Right lobe of liver (tissue), 6 donors: Measurements from ENCODE around the gene RALGPS1. TPM values are rescaled to one million over a fixed set of nuclear protein-coding genes. Genes with fewer than 3 reads are reported as not detected.

Experiments
- ATAC-seq, 4 donors: fragments of 200-7000 bp; cut with Tn5 transposase; one replicate each; pipeline ENCODE4 v1.9.1; 2020; ENCODE audit warnings: mild to moderate bottlenecking in 4 of 4, moderate library complexity in 4 of 4
- DNase-seq, 3 donors: peaks; one replicate each; pipeline ENCODE4 v3.0.0-alpha.2; 2020
- H3K27ac ChIP-seq, 3 donors: fragments of 200-600 bp; one replicate each; pipeline ENCODE4 v1.8.0; 2022
- H3K27me3 ChIP-seq, 2 donors: fragments of 200-600 bp; one replicate each; pipeline ENCODE4 v1.8.0; 2022
- H3K36me3 ChIP-seq, 4 donors: fragments of 200-600 bp; sonication (generic) in 1 of 4; one replicate each; pipeline versions ENCODE4 v1.5.1 to v1.8.0; 2017 to 2022; ENCODE audit warnings: control low read depth in 1 of 4
- H3K4me1 ChIP-seq, 4 donors: fragments of 200-600 bp; sonication (generic) in 1 of 4; one replicate each; pipeline versions ENCODE4 v1.5.1 to v1.8.0; 2017 to 2022; ENCODE audit warnings: control low read depth in 1 of 4
- H3K4me3 ChIP-seq, 3 donors: fragments of 200-600 bp; one replicate each; pipeline ENCODE4 v1.8.0; 2022
- H3K9me3 ChIP-seq, 4 donors: fragments of 200-600 bp; sonication (generic) in 1 of 4; one replicate each; pipeline versions ENCODE4 v1.5.1 to v1.8.0; 2017 to 2022; ENCODE audit warnings: control low read depth in 1 of 4
- CTCF ChIP-seq, 4 donors: fragments of 200-600 bp in 3 of 4; fragments of 450-650 bp in 1 of 4; IDR thresholded peaks; one replicate each; pipeline versions ENCODE4 v1.5.1 to v1.8.0; 2016 to 2022; ENCODE audit warnings: antibody characterized with exemption in 4 of 4, mild to moderate bottlenecking in 2 of 4
- POLR2A ChIP-seq: fragments of 450-650 bp; IDR thresholded peaks from one replicate; pipeline ENCODE4 v1.6.1; 2017; ENCODE audit warnings: antibody characterized with exemption, mild to moderate bottlenecking
- WGBS: methylation state at CpG from one replicate; pipeline ENCODE4 v1.1.6; 2018; ENCODE audit warnings: low coverage, low lambda C conversion rate; ENCODE audit not compliant: insufficient coverage; ENCODE audit errors: missing lambda C conversion rate; 5-methylcytosine and 5-hydroxymethylcytosine counted together
- intact Hi-C, 2 donors: fragments of 100-400 bp; cut with DNase I; formaldehyde crosslinking; loops; one replicate each; pipeline versions ENCODE4 v1.11.2 to v1.14.1; 2022
- total RNA-seq, 6 experiments: library from RNA; depleted of rRNA in 2 of 6; stranded (reverse); fragments of >200 nt in 2 of 6; fragmentation: NEBNext Ultra II Directional in 3 of 6; extraction: Animal tissue kit (Norgen Biotek cat#: 25700) in 3 of 6; gene quantifications; one replicate each; pipeline versions ENCODE4 v1.1.0 to v1.2.4, GENCODE V29; 2016 to 2023
- donor health status: DM: no; HTN: yes; CAD: no.
- donor health status: DM: no; HTN: no; CAD: no.
- donor health status: DM: no; HTN: no; CAD: no.
- donor health status: DM: no; HTN: yes; CAD: no.
- donor health status: DM: no; HTN: yes; CAD: no.

The RALGPS1 gene
- total RNA-seq, 6 experiments from 2014 or later = 1.2 to 3.8 (median 2.4) TPM

- DNase-seq = peak in 1 of 3 donors; percentile 39
- Histone ChIP-seq H3K4me1 (no peaks in the 10 kb centered on the region), H3K27me3 (no peaks in the 10 kb centered on the region), H3K27ac (no peak overlapping the region), H3K4me3 (no peak overlapping the region), H3K36me3 (no peaks in the 10 kb centered on the region), H3K9me3 (no peaks in the 10 kb centered on the region)
- WGBS = 54% methylated on average over 5 of the region's 5 CpGs
- no peak for TF ChIP-seq POLR2A
- no peak for TF ChIP-seq CTCF (IDR thresholded peaks at IDR 0.05)
- intact Hi-C loops = no loop called here
- ATAC-seq = peak; percentile 49 to 52 (median 52)
Measured at GRCh38 chr9:127256324-127256723, 341.7 kb downstream of the RALGPS1 start.

- no peak for ATAC-seq
- Histone ChIP-seq H3K27me3 (no peaks in the 10 kb centered on the region), H3K4me1 (peaks cover 0 to 4% (median 0%) of the 10 kb centered on the region in 4 donors), H3K4me3 (no peak overlapping the region), H3K27ac (no peak overlapping the region), H3K36me3 (no peaks in the 10 kb centered on the region), H3K9me3 (no peaks in the 10 kb centered on the region)
- no peak for TF ChIP-seq POLR2A
- TF ChIP-seq CTCF (IDR thresholded peaks at IDR 0.05) = no peak
- WGBS = 80% methylated on average over 3 of the region's 7 CpGs
- intact Hi-C loops = no loop called here
- no peak for DNase-seq
Measured at GRCh38 chr9:127258606-127259471, 344.3 kb downstream of the RALGPS1 start.

- Histone ChIP-seq H3K4me3 (no peak overlapping the region), H3K4me1 (peaks cover 0 to 6% (median 0%) of the 10 kb centered on the region in 4 donors), H3K9me3 (no peaks in the 10 kb centered on the region), H3K27ac (no peak overlapping the region), H3K36me3 (peaks cover 0 to 1% (median 0%) of the 10 kb centered on the region in 4 donors), H3K27me3 (no peaks in the 10 kb centered on the region)
- intact Hi-C loops = no loop called here
- no peak for ATAC-seq
- no peak for DNase-seq
- TF ChIP-seq CTCF (IDR thresholded peaks at IDR 0.05) (no peak), POLR2A (no peak)
Measured at GRCh38 chr9:127262602-127263001, 348.0 kb downstream of the RALGPS1 start.

- H3K9me3 ChIP-seq = no peaks in the 10 kb centered on the region
- H3K27ac ChIP-seq = no peak overlapping the region
- no peak for TF ChIP-seq POLR2A
- TF ChIP-seq CTCF (IDR thresholded peaks at IDR 0.05) = no peak
- H3K4me3 ChIP-seq = no peak overlapping the region
- 82% methylated on average over 6 of the region's 9 CpGs for WGBS
- H3K4me1 ChIP-seq = peaks cover 0 to 6% (median 0%) of the 10 kb centered on the region in 4 donors
- DNase-seq (no peak), ATAC-seq (no peak)
- no peaks in the 10 kb centered on the region for H3K27me3 ChIP-seq
- intact Hi-C loops = no loop called here
- H3K36me3 ChIP-seq = peaks cover 0 to 1% (median 0%) of the 10 kb centered on the region in 4 donors
Measured at GRCh38 chr9:127263237-127263636, 348.7 kb downstream of the RALGPS1 start.
